ENCODE results near the gene PDLIM1. TPM values are rescaled to one million over a fixed set of nuclear protein-coding genes. Genes with fewer than 3 reads are reported as not detected.

The PDLIM1 gene
- total and polyA plus RNA-seq, 5 donors from 2014 or later = 0.83 to 7.3 (median 2.6) TPM; not detected in 1

DNA sequence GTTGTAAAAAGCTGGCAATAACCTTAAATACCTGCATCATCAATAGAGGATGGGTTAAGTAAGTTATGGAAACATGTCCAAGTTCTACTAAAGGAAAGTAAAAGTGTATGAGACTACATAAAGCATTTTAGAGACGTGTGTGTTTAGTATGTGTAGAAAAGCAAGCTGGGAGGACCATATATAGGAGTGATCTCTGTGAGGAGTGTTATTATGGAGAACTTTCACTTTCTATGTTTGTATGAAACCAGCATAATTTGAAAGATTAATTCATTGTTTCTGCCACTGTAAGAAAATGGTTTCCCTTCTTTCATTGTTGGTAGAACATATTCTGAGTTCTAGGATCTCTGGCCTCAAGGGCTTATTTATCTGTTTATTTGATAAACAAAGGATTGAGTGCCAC lies 19.2 kb upstream of the PDLIM1 start:
- Histone ChIP-seq H3K4me3 (ENCODE audit: low read depth, low read length) (no peak overlapping the region), H3K27me3 (ENCODE audit: control insufficient read depth, insufficient read depth, low read length) (no peaks in the 10 kb centered on the region), H3K9me3 (ENCODE audit: control insufficient read depth in 2 of 2, low read length in 2 of 2) (no peaks in the 10 kb centered on the region), H3K4me1 (ENCODE audit: control insufficient read depth, insufficient read depth, low read length, poor library complexity, severe bottlenecking) (no peaks in the 10 kb centered on the region), H3K36me3 (ENCODE audit: control insufficient read depth, insufficient read depth, low read length) (no peaks in the 10 kb centered on the region), H3K27ac (ENCODE audit: insufficient read depth, low read length, poor library complexity, severe bottlenecking) (no peak overlapping the region)
- no peak for ATAC-seq (ENCODE audit: low read depth in 2 of 2)
- Mint-ChIP-seq H3K27me3 (peaks cover 5% of the 10 kb centered on the region), H3K4me3 (no peak overlapping the region), H3K36me3 (no peaks in the 10 kb centered on the region), H3K27ac (no peak overlapping the region), H3K9me3 (peaks cover 0 to 2% (median 0%) of the 10 kb centered on the region in 7 donors), H3K4me1 (peaks cover 0 to 4% (median 0%) of the 10 kb centered on the region in 4 donors)
- no peak for DNase-seq

DNA sequence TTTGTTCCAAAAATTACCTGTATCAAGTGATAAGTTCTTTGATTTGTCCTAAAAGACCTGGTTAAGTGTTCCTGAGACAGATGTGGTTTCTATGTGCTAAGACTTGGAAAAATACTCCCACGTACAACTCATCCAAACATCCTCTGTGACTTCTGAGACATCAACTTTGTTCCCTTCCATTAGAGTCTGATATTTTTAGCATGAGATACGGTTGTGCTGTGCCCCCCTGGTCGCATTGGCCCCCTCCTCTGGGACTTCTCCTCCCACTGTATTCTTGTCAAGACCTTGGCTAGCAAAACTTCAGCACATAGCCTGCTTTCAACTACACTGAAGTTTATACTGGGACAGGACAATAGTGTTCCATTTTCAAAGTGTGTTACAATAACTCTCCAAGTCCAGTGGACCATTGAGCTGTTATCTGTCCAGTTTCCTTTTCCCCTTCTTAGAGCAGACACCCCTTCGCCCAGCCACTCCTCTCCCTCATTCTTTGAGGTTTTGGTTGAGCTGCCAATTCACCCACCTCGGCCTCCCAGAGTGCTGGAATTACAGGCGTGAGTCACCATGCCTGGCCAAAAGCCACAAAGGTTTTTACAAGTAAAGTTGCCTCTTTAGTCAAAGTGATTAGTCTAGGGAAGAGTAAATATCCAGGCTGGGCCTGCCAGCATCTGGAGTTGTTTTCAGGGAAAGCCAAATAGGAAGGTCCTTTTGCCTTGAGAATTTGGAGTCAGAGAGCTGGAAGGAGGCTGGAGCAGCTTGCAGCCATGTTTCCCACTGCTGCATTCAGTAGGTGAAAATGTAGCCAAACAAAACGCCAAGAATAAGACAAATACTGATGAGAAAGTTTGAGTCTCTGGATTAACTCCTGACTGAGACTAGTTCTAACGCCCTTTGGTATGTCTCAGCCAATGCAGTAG lies 17.8 kb upstream of the PDLIM1 start:
- no peaks in the 10 kb centered on the region for H3K9me3 ChIP-seq (ENCODE audit: control insufficient read depth in 2 of 2, low read length in 2 of 2)
- no peaks in the 10 kb centered on the region for H3K36me3 ChIP-seq (ENCODE audit: control insufficient read depth, insufficient read depth, low read length)
- DNase-seq = no peak
- peaks cover 0 to 2% (median 0%) of the 10 kb centered on the region in 7 donors for H3K9me3 Mint-ChIP-seq
- H3K4me3 ChIP-seq (ENCODE audit: low read depth, low read length) = no peak overlapping the region
- no peaks in the 10 kb centered on the region for H3K36me3 Mint-ChIP-seq
- ATAC-seq (ENCODE audit: low read depth in 2 of 2) = no peak
- no peaks in the 10 kb centered on the region for H3K4me1 ChIP-seq (ENCODE audit: control insufficient read depth, insufficient read depth, low read length, poor library complexity, severe bottlenecking)
- peaks cover 5% of the 10 kb centered on the region for H3K27me3 Mint-ChIP-seq
- H3K27me3 ChIP-seq (ENCODE audit: control insufficient read depth, insufficient read depth, low read length) = no peaks in the 10 kb centered on the region
- H3K27ac ChIP-seq (ENCODE audit: insufficient read depth, low read length, poor library complexity, severe bottlenecking) = no peak overlapping the region
- peaks cover 0 to 4% (median 0%) of the 10 kb centered on the region in 4 donors for H3K4me1 Mint-ChIP-seq
- no peak overlapping the region for H3K27ac Mint-ChIP-seq
- no peak overlapping the region for H3K4me3 Mint-ChIP-seq

DNA sequence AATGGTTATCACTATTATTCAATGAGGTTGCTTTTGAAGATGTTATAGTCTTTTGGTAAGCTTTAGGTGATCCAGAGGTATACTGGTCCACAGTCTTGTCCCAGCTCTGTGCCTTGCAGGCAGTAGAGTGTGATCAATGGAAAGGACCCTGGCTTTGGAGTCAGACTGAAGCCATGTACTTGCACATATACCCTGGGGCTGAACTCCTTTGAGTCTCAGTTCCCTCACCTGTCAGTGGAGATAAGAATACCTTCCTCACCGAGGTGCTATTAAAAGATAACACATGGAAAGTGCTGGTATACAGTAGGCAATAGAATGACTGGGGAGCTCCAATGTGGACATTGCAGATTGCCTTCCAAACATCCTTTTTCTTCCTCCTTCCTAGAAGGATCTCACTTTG lies 16.0 kb upstream of the PDLIM1 start:
- no peak for DNase-seq

DNA sequence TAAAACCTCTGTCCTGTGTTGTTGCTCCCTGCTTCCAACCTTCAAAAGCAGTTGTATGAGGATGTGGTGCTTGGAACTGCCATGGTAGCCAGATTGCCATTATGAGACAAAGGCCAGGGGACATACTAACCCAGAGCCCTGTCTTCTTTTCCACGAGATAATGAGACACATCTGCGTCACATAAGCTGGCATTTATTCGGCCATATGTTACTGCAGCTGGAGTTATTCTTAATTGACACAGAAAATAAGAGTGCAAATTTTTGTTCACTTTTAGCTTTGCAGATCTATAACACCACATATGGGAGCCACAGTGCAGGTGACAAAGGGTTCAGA lies 15.5 kb upstream of the PDLIM1 start:
- no peaks in the 10 kb centered on the region for H3K36me3 Mint-ChIP-seq
- H3K27me3 Mint-ChIP-seq = peaks cover 5% of the 10 kb centered on the region
- no peak overlapping the region for H3K27ac Mint-ChIP-seq
- ATAC-seq (ENCODE audit: low read depth in 2 of 2) = no peak
- Histone ChIP-seq H3K9me3 (ENCODE audit: control insufficient read depth in 2 of 2, low read length in 2 of 2) (no peaks in the 10 kb centered on the region), H3K27me3 (ENCODE audit: control insufficient read depth, insufficient read depth, low read length) (no peaks in the 10 kb centered on the region), H3K27ac (ENCODE audit: insufficient read depth, low read length, poor library complexity, severe bottlenecking) (no peak overlapping the region), H3K4me3 (ENCODE audit: low read depth, low read length) (no peak overlapping the region), H3K4me1 (ENCODE audit: control insufficient read depth, insufficient read depth, low read length, poor library complexity, severe bottlenecking) (no peaks in the 10 kb centered on the region), H3K36me3 (ENCODE audit: control insufficient read depth, insufficient read depth, low read length) (no peaks in the 10 kb centered on the region)
- no peak for DNase-seq
- no peak overlapping the region for H3K4me3 Mint-ChIP-seq
- peaks cover 0 to 4% (median 0%) of the 10 kb centered on the region in 4 donors for H3K4me1 Mint-ChIP-seq
- no peaks in the 10 kb centered on the region for H3K9me3 Mint-ChIP-seq

More for the DNA sequence above, 16.0 kb upstream of the PDLIM1 start:
- Mint-ChIP-seq H3K27ac (no peak overlapping the region), H3K9me3 (peaks cover 0 to 2% (median 0%) of the 10 kb centered on the region in 7 donors), H3K36me3 (no peaks in the 10 kb centered on the region), H3K27me3 (peaks cover 5% of the 10 kb centered on the region), H3K4me3 (no peak overlapping the region), H3K4me1 (peaks cover 0 to 4% (median 0%) of the 10 kb centered on the region in 4 donors)
- Histone ChIP-seq H3K36me3 (ENCODE audit: control insufficient read depth, insufficient read depth, low read length) (no peaks in the 10 kb centered on the region), H3K9me3 (ENCODE audit: control insufficient read depth in 2 of 2, low read length in 2 of 2) (no peaks in the 10 kb centered on the region), H3K27me3 (ENCODE audit: control insufficient read depth, insufficient read depth, low read length) (no peaks in the 10 kb centered on the region), H3K4me1 (ENCODE audit: control insufficient read depth, insufficient read depth, low read length, poor library complexity, severe bottlenecking) (no peaks in the 10 kb centered on the region), H3K27ac (ENCODE audit: insufficient read depth, low read length, poor library complexity, severe bottlenecking) (no peak overlapping the region), H3K4me3 (ENCODE audit: low read depth, low read length) (no peak overlapping the region)
- no peak for ATAC-seq (ENCODE audit: low read depth in 2 of 2)

DNA sequence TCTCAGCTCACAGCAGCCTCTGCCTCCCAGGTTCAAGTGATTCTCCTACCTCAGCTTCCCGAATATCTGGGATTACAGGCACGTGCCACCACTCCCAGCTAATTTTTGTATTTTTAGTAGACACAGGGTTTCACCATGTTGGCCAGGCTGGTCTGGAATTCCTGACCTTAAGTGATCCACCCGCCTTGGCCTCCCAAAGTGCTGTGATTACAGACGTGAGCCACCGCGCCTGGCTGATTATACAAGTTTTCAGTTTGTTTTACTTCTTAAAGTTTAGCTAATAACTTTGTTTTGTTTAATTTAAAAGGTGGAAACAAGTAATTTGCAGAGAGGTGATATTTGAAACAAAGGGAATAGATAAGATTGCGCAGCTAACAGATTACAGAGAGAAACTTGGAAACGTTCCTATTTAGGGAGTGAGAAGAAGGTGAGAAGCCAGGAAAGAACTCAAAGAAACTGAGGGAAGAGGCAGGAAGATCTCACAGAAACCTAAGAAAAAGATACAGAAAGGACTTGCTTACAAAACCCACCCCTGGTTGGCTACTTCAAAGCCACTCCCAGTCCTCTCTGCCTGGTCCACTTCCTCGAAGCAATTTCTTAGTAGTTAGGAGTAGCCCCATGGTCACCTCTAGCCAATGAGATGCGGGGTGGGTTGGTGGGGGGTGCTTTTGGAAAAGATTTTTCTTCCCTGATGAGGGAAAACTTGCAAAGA lies 15.0 kb upstream of the PDLIM1 start:
- Histone ChIP-seq H3K27me3 (ENCODE audit: control insufficient read depth, insufficient read depth, low read length) (no peaks in the 10 kb centered on the region), H3K9me3 (ENCODE audit: control insufficient read depth in 2 of 2, low read length in 2 of 2) (no peaks in the 10 kb centered on the region), H3K4me1 (ENCODE audit: control insufficient read depth, insufficient read depth, low read length, poor library complexity, severe bottlenecking) (no peaks in the 10 kb centered on the region), H3K36me3 (ENCODE audit: control insufficient read depth, insufficient read depth, low read length) (no peaks in the 10 kb centered on the region), H3K27ac (ENCODE audit: insufficient read depth, low read length, poor library complexity, severe bottlenecking) (no peak overlapping the region), H3K4me3 (ENCODE audit: low read depth, low read length) (no peak overlapping the region)
- Mint-ChIP-seq H3K27ac (no peak overlapping the region), H3K36me3 (no peaks in the 10 kb centered on the region), H3K9me3 (no peaks in the 10 kb centered on the region), H3K27me3 (peaks cover 5% of the 10 kb centered on the region), H3K4me3 (no peak overlapping the region), H3K4me1 (peaks cover 0 to 4% (median 0%) of the 10 kb centered on the region in 4 donors)
- ATAC-seq (ENCODE audit: low read depth in 2 of 2) = no peak
- no peak for DNase-seq

DNA sequence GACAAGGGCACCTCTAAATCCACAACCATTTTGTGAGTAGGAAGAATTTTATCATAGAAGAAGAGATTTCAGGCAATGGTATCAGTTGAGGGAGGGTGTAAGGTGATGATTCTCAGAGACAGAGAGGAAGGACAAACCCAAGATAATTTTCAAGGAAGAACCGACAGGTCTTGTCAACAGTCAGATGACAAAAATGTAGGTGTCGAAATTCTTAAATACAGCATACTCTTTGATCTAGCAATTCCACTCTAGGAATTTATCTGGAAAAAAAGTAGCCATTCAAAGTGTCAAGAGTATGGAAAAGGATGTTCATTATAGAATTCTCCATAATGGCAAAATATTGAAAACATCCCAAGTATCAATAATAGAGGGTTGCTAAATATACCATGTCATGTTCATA lies 14.2 kb upstream of the PDLIM1 start:
- no peak for DNase-seq
- H3K9me3 Mint-ChIP-seq = no peaks in the 10 kb centered on the region
- no peak overlapping the region for H3K27ac ChIP-seq (ENCODE audit: insufficient read depth, low read length, poor library complexity, severe bottlenecking)
- no peak for ATAC-seq (ENCODE audit: low read depth in 2 of 2)
- H3K4me3 ChIP-seq (ENCODE audit: low read depth, low read length) = no peak overlapping the region
- H3K27me3 ChIP-seq (ENCODE audit: control insufficient read depth, insufficient read depth, low read length) = no peaks in the 10 kb centered on the region
- peaks cover 8% of the 10 kb centered on the region for H3K27me3 Mint-ChIP-seq
- no peak overlapping the region for H3K4me3 Mint-ChIP-seq
- no peaks in the 10 kb centered on the region for H3K36me3 ChIP-seq (ENCODE audit: control insufficient read depth, insufficient read depth, low read length)
- no peaks in the 10 kb centered on the region for H3K36me3 Mint-ChIP-seq
- H3K4me1 Mint-ChIP-seq = no peaks in the 10 kb centered on the region
- H3K9me3 ChIP-seq (ENCODE audit: control insufficient read depth in 2 of 2, low read length in 2 of 2) = no peaks in the 10 kb centered on the region
- H3K4me1 ChIP-seq (ENCODE audit: control insufficient read depth, insufficient read depth, low read length, poor library complexity, severe bottlenecking) = no peaks in the 10 kb centered on the region
- no peak overlapping the region for H3K27ac Mint-ChIP-seq

DNA sequence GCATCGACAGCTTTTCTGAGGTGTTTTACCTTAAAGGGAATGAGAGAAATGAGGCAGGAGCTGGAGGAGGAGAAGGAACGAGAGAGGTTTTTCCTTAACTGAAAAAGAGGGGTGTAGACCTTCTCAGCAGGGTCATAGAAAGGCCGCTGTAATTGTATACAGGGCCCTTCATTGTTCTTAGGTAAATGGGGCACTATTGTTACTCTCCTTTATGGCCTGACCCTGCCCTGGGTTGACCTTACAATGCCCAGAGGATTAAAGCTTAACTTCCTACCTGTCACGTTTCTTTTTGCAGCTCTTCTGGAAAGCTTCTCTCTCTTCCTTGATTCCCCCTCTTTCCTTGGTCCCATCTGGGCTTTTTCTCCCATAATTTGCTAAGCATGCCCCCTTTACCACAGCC lies 13.7 kb upstream of the PDLIM1 start:
- Mint-ChIP-seq H3K9me3 (no peaks in the 10 kb centered on the region), H3K4me3 (no peak overlapping the region), H3K27me3 (peaks cover 8% of the 10 kb centered on the region), H3K36me3 (no peaks in the 10 kb centered on the region), H3K27ac (no peak overlapping the region), H3K4me1 (no peaks in the 10 kb centered on the region)
- Histone ChIP-seq H3K4me1 (ENCODE audit: control insufficient read depth, insufficient read depth, low read length, poor library complexity, severe bottlenecking) (no peaks in the 10 kb centered on the region), H3K4me3 (ENCODE audit: low read depth, low read length) (no peak overlapping the region), H3K27me3 (ENCODE audit: control insufficient read depth, insufficient read depth, low read length) (no peaks in the 10 kb centered on the region), H3K36me3 (ENCODE audit: control insufficient read depth, insufficient read depth, low read length) (no peaks in the 10 kb centered on the region), H3K9me3 (ENCODE audit: control insufficient read depth in 2 of 2, low read length in 2 of 2) (no peaks in the 10 kb centered on the region), H3K27ac (ENCODE audit: insufficient read depth, low read length, poor library complexity, severe bottlenecking) (no peak overlapping the region)
- no peak for DNase-seq
- ATAC-seq (ENCODE audit: low read depth in 2 of 2) = no peak
